Smooth muscle cell of the umbilical artery (primary cell): Measurements from ENCODE around the gene DPM3. TPM values are rescaled to one million over a fixed set of nuclear protein-coding genes. Genes with fewer than 3 reads are reported as not detected.

Experiments used
- total RNA-seq: library from RNA; depleted of rRNA; stranded (reverse); fragments of >200 nt; gene quantifications from 2 replicates; pipeline ENCODE4 v1.2.3, GENCODE V29; 2014

DPM3 gene, protein sequence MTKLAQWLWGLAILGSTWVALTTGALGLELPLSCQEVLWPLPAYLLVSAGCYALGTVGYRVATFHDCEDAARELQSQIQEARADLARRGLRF
- 11.4 and 61.5 TPM in 2 replicates for total RNA-seq

DNA sequence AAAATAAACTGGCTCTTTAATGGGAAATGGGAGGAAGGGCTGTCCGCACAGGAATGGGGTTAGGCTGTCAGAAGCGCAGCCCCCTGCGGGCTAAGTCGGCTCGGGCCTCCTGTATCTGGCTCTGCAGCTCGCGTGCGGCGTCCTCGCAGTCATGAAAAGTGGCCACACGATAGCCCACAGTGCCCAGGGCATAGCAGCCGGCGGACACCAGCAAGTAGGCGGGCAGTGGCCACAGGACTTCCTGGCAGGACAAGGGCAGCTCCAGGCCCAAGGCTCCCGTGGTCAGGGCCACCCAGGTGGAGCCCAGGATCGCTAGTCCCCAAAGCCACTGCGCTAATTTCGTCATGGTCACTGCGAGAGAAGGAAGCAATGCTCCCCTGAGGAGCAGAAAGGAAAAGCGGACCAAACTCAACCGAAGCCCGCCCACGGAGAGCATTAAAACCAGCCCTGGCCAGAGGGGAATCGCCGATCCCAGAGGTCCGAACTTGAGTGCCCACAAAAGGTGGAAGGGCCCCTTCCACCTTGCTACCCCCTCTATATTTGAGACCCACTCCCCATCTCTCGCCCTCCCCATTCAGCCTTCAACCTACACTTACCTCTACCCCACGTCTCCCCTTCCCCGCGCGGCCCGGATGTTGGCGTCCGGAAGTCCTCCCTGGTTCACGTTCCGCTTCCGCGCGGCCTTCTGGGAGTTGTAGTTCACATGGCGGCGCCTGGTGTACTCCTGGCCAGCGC, at the start of gene DPM3:
DPM3 (minus strand) TSS at position 637 of the 735 bp plus-strand sequence; CDS start at position 346, 291 bp downstream.

DNA sequence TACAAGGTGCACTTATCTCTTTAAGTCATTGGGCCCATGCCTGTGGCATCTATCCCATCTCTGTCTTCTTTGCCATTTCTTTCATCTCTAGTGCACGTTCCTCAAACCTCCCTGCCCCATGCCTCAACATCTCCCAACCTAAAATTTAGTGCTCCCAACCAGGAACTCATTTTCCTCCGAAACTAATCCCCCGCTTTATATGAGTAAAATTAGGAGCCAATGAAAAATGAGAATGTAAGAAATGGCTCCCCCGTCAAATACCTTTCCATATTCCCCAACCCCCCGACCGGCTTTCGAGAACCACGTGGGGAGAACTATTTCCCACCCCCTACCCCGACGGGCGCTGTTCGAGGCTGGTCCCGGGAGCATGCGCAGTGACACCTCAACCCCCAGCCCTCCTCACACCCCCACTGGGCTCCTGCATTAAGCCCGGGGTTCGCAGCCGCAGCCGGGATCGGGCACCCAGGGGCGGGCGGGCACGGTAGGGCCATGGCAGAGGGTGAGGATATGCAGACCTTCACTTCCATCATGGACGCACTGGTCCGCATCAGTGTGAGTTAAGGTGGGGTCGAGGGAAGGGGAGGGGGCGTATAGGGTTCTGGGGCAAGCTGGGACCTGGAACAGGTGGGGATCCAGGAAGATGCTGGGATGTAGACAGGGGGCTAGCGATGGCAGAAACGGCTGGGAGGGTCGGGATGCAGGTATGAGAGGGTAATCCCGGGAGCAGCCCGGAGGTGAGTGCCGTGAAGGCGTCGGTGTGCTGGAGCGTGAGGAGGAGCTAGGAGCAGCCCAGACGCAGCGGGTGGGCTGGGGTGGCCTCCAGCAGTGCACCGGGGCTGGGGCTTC, 33.4 kb upstream of the DPM3 start, which contains the start of gene TRIM46:
TRIM46 (plus strand) TSS at position 372 of the 846 bp plus-strand sequence; CDS start at position 490, 118 bp downstream.

DNA sequence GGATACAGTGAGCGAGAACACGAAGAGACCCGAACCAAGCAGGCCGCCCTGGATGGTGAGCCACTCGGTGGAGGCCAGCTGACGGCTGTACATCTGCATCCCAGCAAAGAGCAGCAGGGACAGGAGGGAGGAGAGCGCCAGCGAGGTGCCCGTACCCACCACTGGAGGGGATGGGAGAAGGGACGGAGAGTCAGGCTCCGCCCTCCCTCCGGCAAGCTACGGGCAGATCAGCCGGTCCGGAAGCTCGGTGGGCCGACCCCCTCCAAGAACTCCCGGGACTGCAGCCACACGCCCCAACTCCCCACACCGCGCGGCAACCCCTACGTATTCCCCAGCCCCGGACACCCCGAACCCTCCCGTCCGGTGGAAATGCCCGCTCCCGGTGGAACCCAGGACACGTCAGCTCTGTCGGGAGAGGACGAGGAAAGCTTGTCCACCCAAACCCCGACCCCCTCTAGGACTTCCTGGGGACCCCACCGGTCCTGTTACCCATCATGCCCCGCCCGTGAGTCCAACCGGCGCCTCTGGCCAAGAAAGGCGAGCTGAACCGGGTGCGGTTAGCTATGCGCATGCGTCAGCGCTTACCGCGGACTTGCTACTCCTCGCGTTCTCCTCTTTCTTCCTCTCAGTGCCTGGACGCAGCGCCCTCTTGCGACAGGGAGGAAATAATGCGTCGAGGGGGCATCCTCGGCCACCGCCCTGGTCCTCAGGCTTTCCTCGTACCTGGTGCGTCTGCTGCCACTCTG, 32.6 kb upstream of the DPM3 start, which contains the start of gene KRTCAP2:
KRTCAP2 (minus strand) TSS at position 573 of the 746 bp plus-strand sequence; CDS start at position 493, 80 bp downstream.

DNA sequence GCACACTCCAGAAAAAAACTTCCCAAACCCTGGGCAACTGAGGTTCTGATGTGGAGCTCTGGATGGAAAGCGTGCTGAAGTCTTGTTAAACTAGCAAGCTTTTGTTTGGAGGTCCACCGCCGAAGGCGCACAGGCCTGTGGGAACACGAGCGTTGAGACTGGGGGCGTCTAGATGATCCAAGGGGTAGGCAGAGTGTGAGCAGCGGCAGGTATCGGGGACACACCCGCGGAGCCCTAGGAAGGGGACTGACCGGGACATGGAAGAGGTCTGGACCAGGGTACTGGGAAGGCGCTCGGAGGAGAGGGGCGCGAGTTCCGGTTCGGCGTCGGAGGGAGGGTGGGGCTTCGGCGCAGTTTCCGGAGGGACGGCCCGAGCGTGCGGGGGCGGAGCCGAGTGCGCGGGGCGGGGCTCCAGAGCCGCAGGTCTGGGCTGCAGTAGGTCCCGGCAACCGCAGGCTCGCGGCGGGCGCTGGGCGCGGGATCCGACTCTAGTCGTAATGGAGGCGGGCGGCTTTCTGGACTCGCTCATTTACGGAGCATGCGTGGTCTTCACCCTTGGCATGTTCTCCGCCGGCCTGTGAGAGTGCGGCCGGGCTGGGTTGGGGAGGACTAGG, 4.8 kb downstream of the DPM3 start, which contains the start of gene SLC50A1:
SLC50A1 (plus strand) TSS at position 438 of the 614 bp plus-strand sequence; CDS start at position 498, 60 bp downstream.

DNA sequence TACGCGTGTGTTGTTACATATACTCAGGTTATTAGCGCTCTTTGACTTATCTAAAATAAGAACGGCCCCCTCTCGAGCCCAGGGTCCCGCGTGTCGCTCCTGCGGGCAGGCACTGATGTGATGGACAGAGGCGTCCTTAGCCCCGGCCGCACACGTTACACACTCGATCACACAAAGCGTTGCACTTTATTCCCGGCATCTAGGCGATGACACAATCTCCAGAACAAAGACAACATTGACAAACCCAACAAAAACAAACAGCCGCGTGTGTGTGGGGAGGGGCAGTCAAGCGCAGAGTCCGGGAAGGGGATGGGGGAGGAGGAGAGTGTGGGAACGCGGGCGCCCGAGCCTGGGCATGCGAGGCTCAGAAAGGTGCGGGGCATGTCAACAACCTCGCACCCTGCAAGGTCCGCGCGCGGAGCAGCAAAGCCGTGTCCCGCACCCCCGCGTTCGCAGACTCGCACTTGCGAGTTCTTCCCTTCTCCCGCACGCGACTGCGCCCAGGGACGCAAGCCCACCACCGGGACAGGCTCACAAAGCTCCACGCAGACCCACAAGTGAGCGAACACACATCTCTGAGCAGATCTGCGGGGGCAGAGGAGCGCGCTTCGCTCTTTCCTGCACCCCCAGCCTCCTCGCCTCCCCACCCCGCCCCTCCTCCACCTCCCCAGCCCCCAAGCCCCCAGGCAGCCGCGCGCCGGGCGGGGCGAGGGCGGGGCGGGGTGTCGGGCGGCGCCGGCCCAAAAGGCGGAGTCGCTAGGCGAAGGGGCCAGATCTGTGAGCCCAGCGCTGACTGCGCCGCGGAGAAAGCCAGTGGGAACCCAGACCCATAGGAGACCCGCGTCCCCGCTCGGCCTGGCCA, 13.0 kb downstream of the DPM3 start, which contains the start of gene EFNA1:
EFNA1 (plus strand) TSS at position 772 of the 862 bp plus-strand sequence. CDS start 102 bp downstream, outside the sequence.

Other genes with a start within 250 kb of the DPM3 start
- gene PMVK, start 203.8 kb downstream of the DPM3 start, total RNA-seq: 4.2 and 4.4 TPM in 2 replicates
- gene PBXIP1, start 184.4 kb downstream of the DPM3 start, total RNA-seq: 87.2 and 138 TPM in 2 replicates
- 5.9 and 9.4 TPM in 2 replicates for gene PYGO2, start 178.7 kb downstream of the DPM3 start, total RNA-seq
- gene SHC1, start 169.8 kb downstream of the DPM3 start, total RNA-seq: 249 and 465 TPM in 2 replicates
- gene CKS1B, start 165.8 kb downstream of the DPM3 start, total RNA-seq: 30.3 and 48.5 TPM in 2 replicates
- 15.1 and 18.9 TPM in 2 replicates for gene FLAD1, start 157.2 kb downstream of the DPM3 start, total RNA-seq
- gene LENEP, start 146.9 kb downstream of the DPM3 start, total RNA-seq: not detected in 2 replicates
- gene ZBTB7B, start 137.7 kb downstream of the DPM3 start, total RNA-seq: 16.0 and 19.7 TPM in 2 replicates
- gene DCST2, start 106.8 kb downstream of the DPM3 start, total RNA-seq: not detected in 2 replicates
- gene DCST1, start 106.7 kb downstream of the DPM3 start, total RNA-seq: not detected in 2 replicates
- gene ADAM15, start 89.2 kb downstream of the DPM3 start, total RNA-seq: 61.5 and 108 TPM in 2 replicates
- gene EFNA4, start 76.8 kb downstream of the DPM3 start, total RNA-seq: 4.8 and 5.9 TPM in 2 replicates
- gene EFNA3, start 61.7 kb downstream of the DPM3 start, total RNA-seq: 1.8 and 2.7 TPM in 2 replicates
- gene EFNA1, start 12.7 kb downstream of the DPM3 start, total RNA-seq: 0.37 TPM in 1 of 2 replicates, not detected in the other
- 18.9 and 30.6 TPM in 2 replicates for gene SLC50A1, start 4.7 kb downstream of the DPM3 start, total RNA-seq
- 68.0 and 136 TPM in 2 replicates for gene KRTCAP2, start 32.8 kb upstream of the DPM3 start, total RNA-seq
- 5.6 and 10.7 TPM in 2 replicates for gene TRIM46, start 33.3 kb upstream of the DPM3 start, total RNA-seq
- 23.8 and 35.9 TPM in 2 replicates for gene THBS3, start 67.4 kb upstream of the DPM3 start, total RNA-seq
- 38.0 and 43.1 TPM in 2 replicates for gene MTX1, start 68.2 kb upstream of the DPM3 start, total RNA-seq
- 10.7 and 16.5 TPM in 2 replicates for gene ENTREP3, start 115.0 kb upstream of the DPM3 start, total RNA-seq
- 33.3 and 43.0 TPM in 2 replicates for gene SCAMP3, start 121.8 kb upstream of the DPM3 start, total RNA-seq
- gene CLK2, start 133.0 kb upstream of the DPM3 start, total RNA-seq: 23.8 and 32.3 TPM in 2 replicates
- 0.69 and 1.2 TPM in 2 replicates for gene HCN3, start 136.9 kb upstream of the DPM3 start, total RNA-seq
- gene PKLR, start 160.9 kb upstream of the DPM3 start, total RNA-seq: not detected in 2 replicates
- gene FDPS, start 168.3 kb upstream of the DPM3 start, total RNA-seq: 195 and 251 TPM in 2 replicates
- gene RUSC1, start 180.4 kb upstream of the DPM3 start, total RNA-seq: 10.4 and 19.1 TPM in 2 replicates